Endodermal cell (in vitro differentiated cells): Measurements from ENCODE around the gene NCAM1. TPM values are rescaled to one million over a fixed set of nuclear protein-coding genes. Genes with fewer than 3 reads are reported as not detected.

Experiments
- DNase-seq: peaks from one replicate; pipeline ENCODE4 v3.0.0-alpha.2; 2017
- H3K27ac ChIP-seq: 2 replicates; pipeline ENCODE4 v1.5.1; 2013; ENCODE audit warnings: mild to moderate bottlenecking, low read depth, low read length, moderate library complexity
- H3K27me3 ChIP-seq: 2 replicates; pipeline ENCODE4 v1.6.1; 2013; ENCODE audit warnings: mild to moderate bottlenecking, low read length, moderate library complexity; ENCODE audit not compliant: insufficient read depth, control insufficient read depth, poor library complexity, severe bottlenecking
- H3K36me3 ChIP-seq: 2 replicates; pipeline ENCODE4 v1.7.0; 2013; ENCODE audit warnings: mild to moderate bottlenecking, low read length, moderate library complexity; ENCODE audit not compliant: control insufficient read depth, insufficient read depth
- H3K4me1 ChIP-seq: one replicate; pipeline ENCODE4 v1.7.0; 2013; ENCODE audit warnings: low read length; ENCODE audit not compliant: control insufficient read depth, insufficient read depth
- H3K4me3 ChIP-seq: 2 replicates; pipeline ENCODE4 v1.5.1; 2013; ENCODE audit warnings: mild to moderate bottlenecking, low read length, moderate library complexity
- H3K9ac ChIP-seq: 2 replicates; pipeline ENCODE4 v1.6.1; 2013; ENCODE audit warnings: mild to moderate bottlenecking, low read length, moderate library complexity; ENCODE audit not compliant: poor library complexity, severe bottlenecking; ENCODE audit errors: extremely low read depth
- H3K9me3 ChIP-seq: 2 replicates; pipeline ENCODE4 v1.6.1; 2013; ENCODE audit warnings: mild to moderate bottlenecking, low read length, moderate library complexity; ENCODE audit not compliant: control insufficient read depth
- H3K27ac Mint-ChIP-seq: 2 replicates; pipeline ENCODE4 v1.8.0; 2020; ENCODE audit warnings: mixed read lengths
- H3K27me3 Mint-ChIP-seq: 2 replicates; pipeline ENCODE4 v1.8.0; 2021; ENCODE audit warnings: mild to moderate bottlenecking, mixed read lengths; ENCODE audit not compliant: insufficient read depth
- H3K36me3 Mint-ChIP-seq: 2 replicates; pipeline ENCODE4 v1.8.0; 2020; ENCODE audit warnings: low read depth, mixed read lengths
- H3K4me1 Mint-ChIP-seq: 2 replicates; pipeline ENCODE4 v1.8.0; 2020; ENCODE audit warnings: mixed read lengths
- H3K4me3 Mint-ChIP-seq: 2 replicates; pipeline ENCODE4 v1.8.0; 2020; ENCODE audit warnings: mild to moderate bottlenecking, moderate library complexity, mixed read lengths
- H3K9me3 Mint-ChIP-seq: 2 replicates; pipeline ENCODE4 v1.8.0; 2020; ENCODE audit warnings: mild to moderate bottlenecking, mixed read lengths
- WGBS, 2 experiments: methylation state at CpG; one replicate each; pipeline versions ENCODE4 v1.1.5 to v1.1.7; 2013; ENCODE audit warnings: missing lambda C conversion rate in 2 of 2, mixed read lengths in 1 of 2; ENCODE audit not compliant: insufficient coverage in 1 of 2, insufficient read length in 1 of 2; 5-methylcytosine and 5-hydroxymethylcytosine counted together
- total RNA-seq, 2 donors: library from RNA; stranded (reverse); fragmentation: NEBNext Ultra II Directional in 1 of 2; extraction: Animal tissue kit (Norgen Biotek cat#: 25700) in 1 of 2; gene quantifications; 2 replicates in 1 of 2; 3 replicates in 1 of 2; pipeline ENCODE4 v1.2.1, GENCODE V29; 2021
- TF ChIP-seq, protein P1 (sequence below): fragments of 200-600 bp; sonication (generic); conservative IDR thresholded peaks from 2 replicates; pipeline ENCODE4 v1.5.0; 2021; ENCODE audit warnings: antibody characterized with exemption, mild to moderate bottlenecking

Gene NCAM1
- total RNA-seq, 2 donors from 2014 or later = 1.6 to 2.9 TPM

- Histone ChIP-seq H3K27me3 (no peaks in the 10 kb centered on the region), H3K9me3 (peaks cover 13% of the 10 kb centered on the region), H3K27ac (no peak overlapping the region), H3K9ac (no peak overlapping the region), H3K4me1 (no peaks in the 10 kb centered on the region), H3K36me3 (no peaks in the 10 kb centered on the region), H3K4me3 (no peak overlapping the region)
- TF ChIP-seq, protein P1, sequence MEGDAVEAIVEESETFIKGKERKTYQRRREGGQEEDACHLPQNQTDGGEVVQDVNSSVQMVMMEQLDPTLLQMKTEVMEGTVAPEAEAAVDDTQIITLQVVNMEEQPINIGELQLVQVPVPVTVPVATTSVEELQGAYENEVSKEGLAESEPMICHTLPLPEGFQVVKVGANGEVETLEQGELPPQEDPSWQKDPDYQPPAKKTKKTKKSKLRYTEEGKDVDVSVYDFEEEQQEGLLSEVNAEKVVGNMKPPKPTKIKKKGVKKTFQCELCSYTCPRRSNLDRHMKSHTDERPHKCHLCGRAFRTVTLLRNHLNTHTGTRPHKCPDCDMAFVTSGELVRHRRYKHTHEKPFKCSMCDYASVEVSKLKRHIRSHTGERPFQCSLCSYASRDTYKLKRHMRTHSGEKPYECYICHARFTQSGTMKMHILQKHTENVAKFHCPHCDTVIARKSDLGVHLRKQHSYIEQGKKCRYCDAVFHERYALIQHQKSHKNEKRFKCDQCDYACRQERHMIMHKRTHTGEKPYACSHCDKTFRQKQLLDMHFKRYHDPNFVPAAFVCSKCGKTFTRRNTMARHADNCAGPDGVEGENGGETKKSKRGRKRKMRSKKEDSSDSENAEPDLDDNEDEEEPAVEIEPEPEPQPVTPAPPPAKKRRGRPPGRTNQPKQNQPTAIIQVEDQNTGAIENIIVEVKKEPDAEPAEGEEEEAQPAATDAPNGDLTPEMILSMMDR = no peak
- no peak overlapping the region for H3K27ac Mint-ChIP-seq
- no peak for DNase-seq
- H3K9me3 Mint-ChIP-seq = peaks cover 40% of the 10 kb centered on the region
- H3K4me1 Mint-ChIP-seq = no peaks in the 10 kb centered on the region
- H3K27me3 Mint-ChIP-seq = peaks cover 9% of the 10 kb centered on the region
- WGBS, 2 experiments = 91 to 100% methylated on average over 1 to 2 of the region's 2 CpGs
- H3K4me3 Mint-ChIP-seq = no peak overlapping the region
- peaks cover 1% of the 10 kb centered on the region for H3K36me3 Mint-ChIP-seq
Measured at GRCh38 chr11:113222241-113222640, 261.0 kb downstream of the NCAM1 start.

GRCh38 chr11:113234888-113235287 lies 273.7 kb downstream of the NCAM1 start:
- TF ChIP-seq, protein P1 = no peak
- Histone ChIP-seq H3K36me3 (no peaks in the 10 kb centered on the region), H3K4me1 (peaks cover 4% of the 10 kb centered on the region), H3K9ac (no peak overlapping the region), H3K27ac (no peak overlapping the region), H3K27me3 (no peaks in the 10 kb centered on the region), H3K4me3 (no peak overlapping the region), H3K9me3 (no peaks in the 10 kb centered on the region)
- Mint-ChIP-seq H3K27ac (no peak overlapping the region), H3K4me1 (no peaks in the 10 kb centered on the region), H3K27me3 (peaks cover 11% of the 10 kb centered on the region), H3K36me3 (no peaks in the 10 kb centered on the region), H3K9me3 (no peaks in the 10 kb centered on the region), H3K4me3 (no peak overlapping the region)
- 96 to 100% methylated on average over 5 to 14 of the region's 14 CpGs for WGBS, 2 experiments
- DNase-seq = no peak

DNA sequence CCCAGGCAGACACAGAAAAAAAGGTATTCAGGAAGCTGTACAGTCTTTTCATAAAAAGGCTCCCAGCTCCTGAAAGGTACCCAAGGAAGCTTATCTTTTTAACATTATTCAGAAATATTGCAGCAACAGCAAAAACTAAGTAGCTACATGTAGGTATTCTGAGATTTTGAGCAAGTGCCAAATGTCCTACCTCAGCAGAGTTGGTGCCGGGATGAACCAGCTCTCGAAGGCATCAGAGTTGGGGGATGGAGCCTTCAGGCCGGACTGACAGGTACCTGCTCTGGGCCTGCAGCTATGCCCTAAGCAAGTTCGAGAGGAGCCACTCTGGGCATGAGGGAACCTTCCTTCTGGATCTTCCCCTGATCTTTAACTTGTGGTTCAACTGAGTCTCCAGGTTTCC lies 276.0 kb downstream of the NCAM1 start:
- Mint-ChIP-seq H3K9me3 (no peaks in the 10 kb centered on the region), H3K27me3 (peaks cover 11% of the 10 kb centered on the region), H3K36me3 (no peaks in the 10 kb centered on the region), H3K27ac (no peak overlapping the region), H3K4me1 (peaks cover 16% of the 10 kb centered on the region), H3K4me3 (no peak overlapping the region)
- no peaks in the 10 kb centered on the region for H3K36me3 ChIP-seq
- TF ChIP-seq, protein P1 = no peak
- H3K9me3 ChIP-seq = no peaks in the 10 kb centered on the region
- H3K27ac ChIP-seq = no peak overlapping the region
- no peaks in the 10 kb centered on the region for H3K27me3 ChIP-seq
- peaks cover 14% of the 10 kb centered on the region for H3K4me1 ChIP-seq
- 90 to 93% methylated on average over 4 of the region's 4 CpGs for WGBS, 2 experiments
- no peak overlapping the region for H3K4me3 ChIP-seq
- no peak overlapping the region for H3K9ac ChIP-seq
- no peak for DNase-seq
